DOHH2 (cell line): ENCODE results near the gene GALNT2.

Experiments used
- H3F3A ChIP-seq: fragments of 200-600 bp; sonication (generic), shearing (Covaris generic); 2 replicates; pipeline ENCODE4 v1.6.0; 2016; ENCODE audit warnings: antibody characterized with exemption, mild to moderate bottlenecking; ENCODE audit not compliant: control insufficient read depth, insufficient read depth
- H3K27ac ChIP-seq: fragments of 200-600 bp; sonication (generic); 2 replicates; pipeline ENCODE4 v1.5.1; 2014; ENCODE audit warnings: low read depth, mild to moderate bottlenecking, low read length, moderate library complexity
- H3K27me3 ChIP-seq: fragments of 200-600 bp; sonication (generic); 2 replicates; pipeline ENCODE4 v1.6.1; 2014; ENCODE audit warnings: mild to moderate bottlenecking, low read length, mixed read lengths; ENCODE audit not compliant: control insufficient read depth
- H3K36me3 ChIP-seq: fragments of 200-600 bp; sonication (generic); 2 replicates; pipeline ENCODE4 v1.6.1; 2014; ENCODE audit warnings: mild to moderate bottlenecking, low read length, moderate library complexity, mixed read lengths; ENCODE audit not compliant: control insufficient read depth
- H3K4me1 ChIP-seq: fragments of 200-600 bp; sonication (generic); 2 replicates; pipeline ENCODE4 v1.6.1; 2014; ENCODE audit warnings: mild to moderate bottlenecking, low read length, mixed read lengths; ENCODE audit not compliant: control insufficient read depth
- H3K4me2 ChIP-seq: fragments of 200-600 bp; sonication (generic); 2 replicates; pipeline ENCODE4 v1.6.0; 2014; ENCODE audit warnings: mild to moderate bottlenecking, low read length, moderate library complexity
- H3K4me3 ChIP-seq: fragments of 200-600 bp; sonication (generic); 2 replicates; pipeline ENCODE4 v1.5.1; 2014; ENCODE audit warnings: mild to moderate bottlenecking, low read length, mixed read lengths
- H3K79me2 ChIP-seq: fragments of 200-600 bp; sonication (generic); 2 replicates; pipeline ENCODE4 v1.6.1; 2014; ENCODE audit warnings: mild to moderate bottlenecking, low read length, mixed read lengths; ENCODE audit not compliant: control insufficient read depth
- H3K9me2 ChIP-seq: fragments of 200-600 bp; sonication (generic); replicated peaks from 2 replicates; pipeline ENCODE4 v1.6.1; 2014; ENCODE audit warnings: mild to moderate bottlenecking, low read length, mixed read lengths; ENCODE audit not compliant: control insufficient read depth
- H3K9me3 ChIP-seq: fragments of 200-600 bp; sonication (generic); 2 replicates; pipeline ENCODE4 v1.6.1; 2014; ENCODE audit warnings: antibody characterized with exemption, low read length, mixed read lengths; ENCODE audit not compliant: control insufficient read depth, insufficient read depth
- H4K20me1 ChIP-seq: fragments of 200-600 bp; sonication (generic); 2 replicates; pipeline ENCODE4 v1.6.0; 2014; ENCODE audit warnings: low read depth, mild to moderate bottlenecking, antibody characterized with exemption, low read length, moderate library complexity; ENCODE audit not compliant: control insufficient read depth, insufficient read depth
- EZH2phosphoT487 ChIP-seq: fragments of 200-600 bp; sonication (generic); IDR thresholded peaks from 2 replicates; pipeline ENCODE4 v1.6.1; 2017; ENCODE audit warnings: borderline replicate concordance, mild to moderate bottlenecking, antibody characterized with exemption, low read length, moderate library complexity, mixed read lengths
- TF ChIP-seq, protein P1 (sequence below): fragments of 200-600 bp; sonication (generic); IDR thresholded peaks from one replicate; pipeline ENCODE4 v1.5.1; 2014; ENCODE audit warnings: antibody characterized with exemption, mild to moderate bottlenecking, low read depth, low read length; ENCODE audit not compliant: poor library complexity, severe bottlenecking

Gene GALNT2

DNA sequence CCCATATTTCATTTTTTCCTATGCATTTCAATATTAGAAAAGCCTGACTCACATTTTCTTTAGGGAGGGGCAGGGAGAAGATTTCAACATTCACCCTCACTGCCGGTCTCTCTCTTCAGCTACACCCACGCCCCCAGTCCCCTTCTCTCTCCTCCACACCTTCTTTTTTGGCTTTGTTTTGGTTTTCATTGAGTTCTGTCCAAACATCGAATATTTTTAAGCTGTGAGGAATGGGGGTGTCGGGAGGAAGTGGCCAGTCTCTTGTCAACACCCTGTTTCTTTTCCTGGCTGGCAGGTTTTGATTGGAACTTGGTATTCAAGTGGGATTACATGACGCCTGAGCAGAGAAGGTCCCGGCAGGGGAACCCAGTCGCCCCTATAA, 181.8 kb downstream of the GALNT2 start:
- Histone ChIP-seq H3K36me3 (peaks cover 23% of the 10 kb centered on the region; the same call in 1 of the 2 replicates), H3K27me3 (no peaks in the 10 kb centered on the region), H4K20me1 (no peaks in the 10 kb centered on the region), H3F3A (no peaks in the 10 kb centered on the region), H3K27ac (no peak overlapping the region), H3K4me3 (no peak overlapping the region), H3K4me2 (no peak overlapping the region), H3K9me2 (no peaks in the 10 kb centered on the region), H3K4me1 (peaks cover 3% of the 10 kb centered on the region; the same call in 1 of the 2 replicates), H3K9me3 (no peaks in the 10 kb centered on the region), H3K79me2 (no peaks in the 10 kb centered on the region)
- TF ChIP-seq, protein P1, sequence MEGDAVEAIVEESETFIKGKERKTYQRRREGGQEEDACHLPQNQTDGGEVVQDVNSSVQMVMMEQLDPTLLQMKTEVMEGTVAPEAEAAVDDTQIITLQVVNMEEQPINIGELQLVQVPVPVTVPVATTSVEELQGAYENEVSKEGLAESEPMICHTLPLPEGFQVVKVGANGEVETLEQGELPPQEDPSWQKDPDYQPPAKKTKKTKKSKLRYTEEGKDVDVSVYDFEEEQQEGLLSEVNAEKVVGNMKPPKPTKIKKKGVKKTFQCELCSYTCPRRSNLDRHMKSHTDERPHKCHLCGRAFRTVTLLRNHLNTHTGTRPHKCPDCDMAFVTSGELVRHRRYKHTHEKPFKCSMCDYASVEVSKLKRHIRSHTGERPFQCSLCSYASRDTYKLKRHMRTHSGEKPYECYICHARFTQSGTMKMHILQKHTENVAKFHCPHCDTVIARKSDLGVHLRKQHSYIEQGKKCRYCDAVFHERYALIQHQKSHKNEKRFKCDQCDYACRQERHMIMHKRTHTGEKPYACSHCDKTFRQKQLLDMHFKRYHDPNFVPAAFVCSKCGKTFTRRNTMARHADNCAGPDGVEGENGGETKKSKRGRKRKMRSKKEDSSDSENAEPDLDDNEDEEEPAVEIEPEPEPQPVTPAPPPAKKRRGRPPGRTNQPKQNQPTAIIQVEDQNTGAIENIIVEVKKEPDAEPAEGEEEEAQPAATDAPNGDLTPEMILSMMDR: no peak
- TF ChIP-seq EZH2phosphoT487: no peak

DNA sequence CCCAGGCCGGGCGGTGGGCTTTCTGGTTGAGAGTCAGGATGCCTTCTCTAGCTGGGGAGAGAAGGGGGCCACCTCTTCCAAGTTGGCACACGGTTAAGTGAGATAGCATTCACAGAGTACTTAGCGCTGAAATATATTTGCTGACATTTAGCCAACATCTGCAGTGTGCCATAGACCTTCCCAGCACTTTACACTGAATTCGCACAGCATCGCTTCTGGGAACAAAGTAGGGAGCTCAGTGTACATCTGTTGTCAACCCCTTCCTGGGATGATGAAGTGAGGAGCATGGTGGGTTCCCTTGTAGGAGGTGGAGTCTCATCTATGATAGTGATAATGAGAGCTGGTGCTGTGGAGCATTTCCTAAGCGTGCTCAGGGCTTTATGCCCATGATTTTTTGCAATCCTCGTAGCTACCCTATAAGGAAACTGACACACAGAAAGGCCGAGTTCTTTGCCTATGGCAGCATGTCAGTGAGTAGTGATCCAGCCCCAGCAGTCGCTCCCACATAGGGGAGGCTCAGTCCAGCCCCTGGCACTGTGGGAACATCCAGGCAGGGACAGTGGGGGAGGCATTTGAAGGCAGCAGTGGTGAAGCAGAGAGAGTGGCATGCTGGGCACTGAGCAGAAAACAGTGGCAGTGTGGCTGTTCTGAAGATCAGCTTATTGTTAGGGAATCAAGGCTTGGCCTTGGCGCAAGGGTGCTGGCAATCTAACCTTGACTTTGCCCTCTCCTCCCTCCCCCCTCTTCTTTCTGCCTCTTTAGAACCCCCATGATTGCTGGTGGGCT, 182.8 kb downstream of the GALNT2 start:
- Histone ChIP-seq H3K36me3 (peaks cover 24% of the 10 kb centered on the region; the same call in 1 of the 2 replicates), H4K20me1 (no peaks in the 10 kb centered on the region), H3K4me3 (no peak overlapping the region), H3K9me3 (no peaks in the 10 kb centered on the region), H3K4me2 (no peak overlapping the region), H3K9me2 (no peaks in the 10 kb centered on the region), H3K27ac (no peak overlapping the region), H3K4me1 (peaks cover 3% of the 10 kb centered on the region; the same call in 1 of the 2 replicates), H3F3A (no peaks in the 10 kb centered on the region), H3K27me3 (no peaks in the 10 kb centered on the region), H3K79me2 (no peaks in the 10 kb centered on the region)
- TF ChIP-seq EZH2phosphoT487: no peak
- TF ChIP-seq, protein P1: no peak

DNA sequence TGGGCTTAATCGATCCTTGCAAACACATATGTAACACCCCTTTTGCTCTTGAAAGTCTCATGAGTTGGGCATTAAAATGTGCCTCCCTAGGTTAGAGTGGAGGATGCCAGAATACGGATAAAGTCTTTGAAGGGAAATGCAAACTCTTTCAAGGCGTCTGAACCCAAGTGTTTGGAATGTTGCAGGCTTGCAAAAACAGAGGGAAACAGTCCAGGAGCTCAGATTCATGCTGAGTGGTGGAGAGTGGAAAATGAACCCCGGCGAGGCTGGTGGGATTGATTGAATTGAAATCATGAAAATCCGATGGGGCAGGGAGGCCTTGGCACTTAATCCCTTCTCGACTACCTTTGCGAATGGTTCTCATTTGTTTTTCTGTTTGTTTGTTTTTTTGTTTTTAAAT, 183.6 kb downstream of the GALNT2 start:
- Histone ChIP-seq H3K27ac (no peak overlapping the region), H3K9me3 (no peaks in the 10 kb centered on the region), H3K79me2 (no peaks in the 10 kb centered on the region), H3K36me3 (peaks cover 25% of the 10 kb centered on the region; the same call in 1 of the 2 replicates), H3K9me2 (no peaks in the 10 kb centered on the region), H3F3A (no peaks in the 10 kb centered on the region), H3K4me3 (no peak overlapping the region), H4K20me1 (no peaks in the 10 kb centered on the region), H3K4me1 (peaks cover 3% of the 10 kb centered on the region; the same call in 1 of the 2 replicates), H3K27me3 (no peaks in the 10 kb centered on the region), H3K4me2 (no peak overlapping the region)
- no peak for TF ChIP-seq EZH2phosphoT487
- TF ChIP-seq, protein P1: no peak
